WTC11 (cell line): ENCODE results near the gene USP15. TPM values are rescaled to one million over a fixed set of nuclear protein-coding genes. Genes with fewer than 3 reads are reported as not detected.
"Not testable (repeated sequence)": the region's sequence is repeated elsewhere in the genome, so short reads cannot be mapped to it uniquely, and the experiment has no call there.

ENCODE experiments used
- ATAC-seq: fragments of 200-7000 bp; cut with Tn5 transposase; 2 replicates; pipeline ENCODE4 v1.10.0; 2021; ENCODE audit warnings: mild to moderate bottlenecking, moderate library complexity
- CTCF ChIA-PET: fragments of 300-600 bp; sonication (Branson Sonifier 250); formaldehyde crosslinking; loops from one replicate; lab custom pipeline; 2021; ENCODE audit warnings: antibody characterized with exemption; lab: Charles Lee
- POLR2A ChIA-PET: fragments of 350-600 bp; sonication (Branson Sonifier 250); formaldehyde crosslinking; loops from one replicate; lab custom pipeline; 2021; ENCODE audit warnings: antibody characterized with exemption; lab: Charles Lee
- DNase-seq: peaks from one replicate; pipeline ENCODE4 v3.0.0; 2021; ENCODE audit warnings: low spot score
- H3K27ac Mint-ChIP-seq: 2 replicates; pipeline ENCODE4 v1.8.0; 2021; ENCODE audit warnings: mixed read lengths
- H3K27me3 Mint-ChIP-seq: 2 replicates; pipeline ENCODE4 v1.8.0; 2021; ENCODE audit warnings: low read depth, mild to moderate bottlenecking, moderate library complexity, mixed read lengths
- H3K36me3 Mint-ChIP-seq: 2 replicates; pipeline ENCODE4 v1.8.0; 2021; ENCODE audit warnings: mixed read lengths
- H3K4me1 Mint-ChIP-seq: 2 replicates; pipeline ENCODE4 v1.8.0; 2022; ENCODE audit warnings: mixed read lengths
- H3K4me3 Mint-ChIP-seq: 2 replicates; pipeline ENCODE4 v1.8.0; 2021; ENCODE audit warnings: mild to moderate bottlenecking, moderate library complexity, mixed read lengths
- H3K9me3 Mint-ChIP-seq: 2 replicates; pipeline ENCODE4 v1.8.0; 2021; ENCODE audit warnings: mixed read lengths
- AFF4 ChIP-seq: sonication (generic); formaldehyde crosslinking; IDR thresholded peaks from 2 replicates; pipeline ENCODE4 v1.8.1; 2023; ENCODE audit warnings: mild to moderate bottlenecking, missing genetic modification reagents, borderline replicate concordance
- AR ChIP-seq: fragments of 250-450 bp; sonication (Bioruptor Pico); IDR thresholded peaks from 2 replicates; pipeline ENCODE4 v1.9.0; 2021; ENCODE audit warnings: mild to moderate bottlenecking
- ATF2 ChIP-seq: sonication (generic); formaldehyde crosslinking; IDR thresholded peaks from 2 replicates; pipeline ENCODE4 v1.8.1; 2022; ENCODE audit warnings: low read depth, missing genetic modification reagents, borderline replicate concordance
- CBFB ChIP-seq: sonication (generic); formaldehyde crosslinking; IDR thresholded peaks from 2 replicates; pipeline ENCODE4 v1.8.1; 2022; ENCODE audit warnings: mild to moderate bottlenecking, low read depth, missing genetic modification reagents
- CREM ChIP-seq: sonication (generic); formaldehyde crosslinking; IDR thresholded peaks from 2 replicates; pipeline ENCODE4 v1.8.1; 2022; ENCODE audit warnings: mild to moderate bottlenecking, missing genetic modification reagents, moderate library complexity
- E2F4 ChIP-seq: sonication (generic); formaldehyde crosslinking; IDR thresholded peaks from 2 replicates; pipeline ENCODE4 v1.8.1; 2022; ENCODE audit warnings: low read depth, mild to moderate bottlenecking, moderate library complexity, missing genetic modification reagents, borderline replicate concordance
- PREB ChIP-seq: sonication (generic); formaldehyde crosslinking; IDR thresholded peaks from 2 replicates; pipeline ENCODE4 v1.8.1; 2022; ENCODE audit warnings: mild to moderate bottlenecking, missing genetic modification reagents, moderate library complexity, borderline replicate concordance
- USF2 ChIP-seq: sonication (generic); formaldehyde crosslinking; IDR thresholded peaks from 2 replicates; pipeline ENCODE4 v1.8.1; 2023; ENCODE audit warnings: mild to moderate bottlenecking, missing genetic modification reagents, moderate library complexity
- ZSCAN18 ChIP-seq: fragments of 250-450 bp; sonication (Bioruptor Pico); IDR thresholded peaks from 2 replicates; pipeline ENCODE4 v2.1.2; 2022; ENCODE audit warnings: mild to moderate bottlenecking, moderate library complexity
- total RNA-seq: library from RNA; stranded (reverse); gene quantifications from 3 replicates; pipeline ENCODE4 v1.2.3, GENCODE V29; 2021

USP15 gene
- total RNA-seq, 1 experiment from 2014 or later = 37.2 TPM

- TF ChIP-seq AFF4 (CRISPR knock-in tag) (no peak), CREM (CRISPR knock-in tag) (no peak), E2F4 (CRISPR knock-in tag) (no peak)
Measured at GRCh38 chr12:62448436-62448835, 188.2 kb downstream of the USP15 start (continued).

- CTCF ChIA-PET = interaction anchor here (1.3 kb wide), 1 partner anchor 19 kb away, joined by 3 read pairs; no protein-coding TSS in a partner anchor
- H3K9me3 Mint-ChIP-seq = peaks cover 23% of the 10 kb centered on the region
- H3K4me1 Mint-ChIP-seq, H3K4me3 Mint-ChIP-seq, ATAC-seq, POLR2A ChIA-PET, DNase-seq, H3K36me3 Mint-ChIP-seq, H3K27ac Mint-ChIP-seq, H3K27me3 Mint-ChIP-seq: not testable (repeated sequence)
Measured at GRCh38 chr12:62455429-62455828, 195.2 kb downstream of the USP15 start.

- no peak overlapping the region for H3K4me3 Mint-ChIP-seq
- DNase-seq = no peak
- no peak overlapping the region for H3K27ac Mint-ChIP-seq
- ChIA-PET POLR2A (no interaction called here), CTCF (no interaction called here)
- no peak for ATAC-seq
- no peaks in the 10 kb centered on the region for H3K4me1 Mint-ChIP-seq
- peaks cover 14% of the 10 kb centered on the region for H3K27me3 Mint-ChIP-seq
- peaks cover 50% of the 10 kb centered on the region for H3K9me3 Mint-ChIP-seq
- no peak for TF ChIP-seq AFF4 (CRISPR knock-in tag)
- no peak for TF ChIP-seq CBFB (CRISPR knock-in tag)
- TF ChIP-seq AR (CRISPR knock-in tag) = no peak
- peaks cover 28% of the 10 kb centered on the region for H3K36me3 Mint-ChIP-seq
Measured at GRCh38 chr12:62458626-62459025, 198.4 kb downstream of the USP15 start.

- Mint-ChIP-seq H3K9me3 (peaks cover 55% of the 10 kb centered on the region), H3K36me3 (peaks cover 31% of the 10 kb centered on the region), H3K4me3 (no peak overlapping the region), H3K4me1 (no peaks in the 10 kb centered on the region), H3K27ac (no peak overlapping the region), H3K27me3 (peaks cover 15% of the 10 kb centered on the region)
- ATAC-seq (no peak), DNase-seq (no peak)
- ChIA-PET CTCF (interaction anchor here (1.6 kb wide), 1 partner anchor 200 kb away, joined by 4 read pairs; the partner anchor contains the start of gene USP15), POLR2A (no interaction called here)
- TF ChIP-seq ZSCAN18 (CRISPR knock-in tag) = no peak
- no peak for TF ChIP-seq ATF2 (CRISPR knock-in tag)
- no peak for TF ChIP-seq PREB (CRISPR knock-in tag)
- no peak for TF ChIP-seq USF2 (CRISPR knock-in tag)
Measured at GRCh38 chr12:62459976-62460375, 199.8 kb downstream of the USP15 start.
